AG09319 (cell line): ENCODE data around the gene PIEZO1.

Experiments
- DNase-seq: peaks from one replicate; pipeline ENCODE4 v3.0.0-alpha.2; 2010; ENCODE audit warnings: low read depth; ENCODE audit errors: extremely low read depth
- TF ChIP-seq, protein P1 (sequence below): IDR thresholded peaks from 2 replicates; pipeline ENCODE4 v1.5.1; 2011; ENCODE audit warnings: low read depth, mild to moderate bottlenecking, inconsistent platforms, low read length, moderate library complexity

Gene PIEZO1

DNA sequence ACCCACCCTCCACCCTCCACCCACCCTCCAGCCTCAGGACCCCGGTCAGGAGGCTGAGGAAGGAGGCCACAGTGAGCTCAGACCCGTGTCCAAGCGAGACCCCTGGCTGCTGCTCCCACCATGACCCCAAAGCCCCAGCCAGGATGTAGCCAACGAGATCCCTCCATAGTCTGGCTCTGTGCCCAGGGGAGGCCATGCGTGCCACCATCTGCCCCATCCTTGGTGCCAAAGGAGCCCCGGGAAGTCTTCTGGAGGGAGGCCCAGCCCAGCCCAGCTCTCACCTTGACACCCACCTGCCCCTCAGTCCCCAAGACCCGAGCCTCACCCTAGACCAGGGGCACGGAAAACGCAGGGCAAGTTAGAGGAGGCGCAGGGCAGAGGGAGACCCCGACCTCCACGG is 34.2 kb downstream of the PIEZO1 start:
- TF ChIP-seq, protein P1, sequence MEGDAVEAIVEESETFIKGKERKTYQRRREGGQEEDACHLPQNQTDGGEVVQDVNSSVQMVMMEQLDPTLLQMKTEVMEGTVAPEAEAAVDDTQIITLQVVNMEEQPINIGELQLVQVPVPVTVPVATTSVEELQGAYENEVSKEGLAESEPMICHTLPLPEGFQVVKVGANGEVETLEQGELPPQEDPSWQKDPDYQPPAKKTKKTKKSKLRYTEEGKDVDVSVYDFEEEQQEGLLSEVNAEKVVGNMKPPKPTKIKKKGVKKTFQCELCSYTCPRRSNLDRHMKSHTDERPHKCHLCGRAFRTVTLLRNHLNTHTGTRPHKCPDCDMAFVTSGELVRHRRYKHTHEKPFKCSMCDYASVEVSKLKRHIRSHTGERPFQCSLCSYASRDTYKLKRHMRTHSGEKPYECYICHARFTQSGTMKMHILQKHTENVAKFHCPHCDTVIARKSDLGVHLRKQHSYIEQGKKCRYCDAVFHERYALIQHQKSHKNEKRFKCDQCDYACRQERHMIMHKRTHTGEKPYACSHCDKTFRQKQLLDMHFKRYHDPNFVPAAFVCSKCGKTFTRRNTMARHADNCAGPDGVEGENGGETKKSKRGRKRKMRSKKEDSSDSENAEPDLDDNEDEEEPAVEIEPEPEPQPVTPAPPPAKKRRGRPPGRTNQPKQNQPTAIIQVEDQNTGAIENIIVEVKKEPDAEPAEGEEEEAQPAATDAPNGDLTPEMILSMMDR: no peak
- DNase-seq: no peak

DNA sequence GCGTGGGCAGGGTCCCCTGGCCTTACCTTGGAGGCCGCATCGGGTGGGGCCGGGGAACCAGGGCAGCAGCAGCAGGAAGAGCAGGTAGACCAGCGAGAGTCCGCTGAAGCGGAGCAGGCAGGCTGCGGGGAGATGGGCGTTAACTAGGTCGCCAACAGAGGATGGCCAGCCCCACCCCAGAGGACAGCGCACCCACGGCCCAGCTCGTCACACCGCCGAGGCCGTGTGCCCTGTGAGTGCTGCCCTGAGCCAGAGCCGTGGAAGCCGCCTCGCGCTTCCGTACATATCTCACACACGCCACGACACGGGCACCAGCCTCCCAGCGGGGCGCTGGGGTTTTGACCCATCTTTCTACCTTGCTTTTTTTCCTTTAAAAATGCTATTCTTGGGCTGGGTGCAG is 35.7 kb downstream of the PIEZO1 start:
- no peak for DNase-seq
- TF ChIP-seq, protein P1: no peak

DNA sequence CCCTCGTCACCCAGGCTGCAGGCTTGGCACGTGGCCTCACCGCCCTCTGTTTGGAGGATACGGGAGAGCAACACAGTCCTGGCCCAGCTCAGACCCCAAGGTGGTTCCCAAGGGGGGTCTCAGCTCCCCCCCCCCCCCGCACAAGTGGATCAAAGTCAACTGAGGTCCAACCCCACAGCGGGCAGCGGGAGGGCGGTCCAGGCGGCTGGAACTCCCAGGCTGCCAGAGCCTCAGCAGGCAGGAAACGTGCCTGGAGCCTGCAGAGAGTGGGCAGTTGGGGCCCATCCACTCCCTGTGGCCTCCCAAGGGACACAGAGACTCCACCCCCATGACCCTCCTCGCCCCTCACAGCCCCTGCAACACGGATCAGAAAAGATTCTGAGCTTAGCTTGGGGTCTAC is 36.7 kb downstream of the PIEZO1 start:
- TF ChIP-seq, protein P1: no peak
- DNase-seq: no peak

DNA sequence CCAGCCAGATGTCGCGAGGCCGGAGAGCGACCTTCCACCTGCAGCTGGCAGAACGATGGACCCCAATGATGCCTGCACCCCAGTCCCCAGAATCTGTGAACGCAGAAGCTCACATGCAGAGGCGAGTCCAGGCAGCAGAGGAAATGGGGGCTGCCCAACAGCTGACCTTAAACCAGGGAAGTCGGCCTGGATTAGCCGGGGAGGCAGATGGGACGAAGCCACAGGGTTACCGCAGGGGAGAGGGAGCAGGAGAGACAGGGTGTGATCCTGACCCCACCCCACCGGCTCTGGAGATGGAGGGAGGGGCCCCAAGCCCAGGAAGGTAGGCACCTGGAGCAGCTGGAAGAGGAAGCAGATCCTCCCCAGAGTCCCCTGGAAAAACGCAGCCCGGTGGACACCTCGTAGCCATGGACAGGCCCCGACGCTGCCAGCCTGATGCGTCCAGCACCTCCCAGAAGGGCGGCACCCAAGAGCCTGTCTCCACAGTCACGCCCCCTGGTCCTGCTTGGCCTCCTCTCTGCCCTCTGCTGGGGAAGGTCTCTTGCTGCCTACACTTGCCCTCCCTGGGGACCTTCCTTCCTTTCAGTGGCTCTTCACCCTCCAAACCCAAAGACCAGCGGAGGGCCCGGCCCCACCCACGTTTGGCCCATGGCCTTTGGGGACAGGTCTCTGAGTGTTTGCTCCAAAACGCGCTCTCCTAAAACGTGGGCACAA is 37.3 kb downstream of the PIEZO1 start:
- TF ChIP-seq, protein P1: no peak
- no peak for DNase-seq

DNA sequence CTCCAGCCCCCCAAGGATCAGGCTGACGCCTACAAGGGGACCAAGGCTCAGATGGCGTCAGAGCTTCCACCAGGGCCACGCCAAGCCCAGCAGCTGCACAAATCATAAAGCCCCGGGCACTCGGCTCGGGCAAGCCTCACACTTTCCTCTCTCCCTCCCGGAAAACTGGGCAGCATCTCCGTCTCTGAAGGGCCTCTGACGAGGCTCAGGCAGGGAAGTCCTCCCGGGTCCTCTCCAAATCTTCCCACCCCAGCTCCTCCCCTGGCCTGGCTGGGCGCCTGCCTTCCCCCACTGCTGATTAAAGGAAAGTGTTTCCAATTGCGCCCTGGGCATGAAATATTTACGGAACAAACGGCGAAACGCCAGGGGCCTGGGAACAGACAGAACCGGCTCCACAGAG is 38.5 kb downstream of the PIEZO1 start:
- no peak for DNase-seq

DNA sequence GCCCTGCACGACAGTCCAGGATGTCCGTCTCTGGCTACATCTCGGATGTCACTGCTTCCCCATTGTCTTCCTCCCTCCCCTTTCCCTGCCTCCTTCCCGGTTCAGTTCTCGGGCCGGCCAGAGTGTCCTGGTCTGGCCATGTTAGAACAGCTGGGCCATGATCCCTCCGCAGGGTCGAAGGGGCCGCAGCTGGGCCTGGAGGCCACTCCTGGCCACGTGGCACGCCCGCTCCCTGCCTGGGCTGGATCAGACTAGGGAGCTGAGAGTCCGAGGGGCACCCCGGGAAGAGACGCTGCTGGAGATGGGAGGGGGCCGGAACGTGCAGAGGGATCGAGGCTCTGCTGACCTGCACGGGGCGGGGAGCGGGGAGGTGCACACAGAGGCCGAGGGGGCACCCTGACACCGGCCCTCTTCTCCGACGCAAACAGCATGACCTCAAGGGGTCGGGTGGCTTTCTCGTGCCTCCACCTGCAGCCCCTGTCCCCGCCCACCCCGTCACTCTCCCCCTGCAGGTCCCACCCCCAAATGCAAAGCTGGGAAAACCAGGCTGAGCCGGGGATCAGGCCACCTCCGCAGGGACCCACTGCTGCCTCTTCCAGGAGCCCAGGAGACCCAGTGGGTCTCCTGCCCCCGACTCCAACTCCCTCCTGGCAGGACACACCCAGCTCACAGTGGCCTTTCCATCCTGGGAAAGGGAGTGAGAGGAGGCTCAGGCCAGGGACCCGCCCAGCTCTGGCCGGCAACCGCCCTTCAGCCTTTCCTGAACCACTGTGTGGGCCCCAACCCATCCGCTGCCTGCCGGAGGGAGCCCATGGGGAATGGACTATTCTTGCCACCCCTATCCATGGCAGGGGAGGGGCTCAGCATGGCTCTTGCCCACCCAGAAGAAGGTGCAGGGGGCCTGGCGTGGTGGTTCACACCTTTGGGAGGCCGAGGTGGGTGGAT is 40.2 kb downstream of the PIEZO1 start:
- no peak for DNase-seq
- TF ChIP-seq, protein P1: no peak

More for the DNA sequence above, 38.5 kb downstream of the PIEZO1 start:
- TF ChIP-seq, protein P1: no peak
